Neural progenitor cell (in vitro differentiated cells): ENCODE data around the gene RFK. TPM values are rescaled to one million over a fixed set of nuclear protein-coding genes. Genes with fewer than 3 reads are reported as not detected.

Experiments used
- DNase-seq: peaks from one replicate; pipeline ENCODE4 v3.0.0-alpha.2; 2016; ENCODE audit warnings: low spot score
- H2AFZ ChIP-seq: fragments of 200-600 bp; sonication (generic); replicated peaks from 2 replicates; pipeline ENCODE4 v1.6.1; 2016; ENCODE audit warnings: antibody characterized with exemption
- H3F3A ChIP-seq: fragments of 200-600 bp; sonication (generic); 2 replicates; pipeline ENCODE4 v1.6.1; 2016; ENCODE audit warnings: antibody characterized with exemption, low read depth
- H3K27ac ChIP-seq: fragments of 200-600 bp; sonication (generic); 2 replicates; pipeline ENCODE4 v1.5.1; 2016; ENCODE audit warnings: mild to moderate bottlenecking
- H3K27me3 ChIP-seq: fragments of 200-600 bp; sonication (generic); 2 replicates; pipeline ENCODE4 v1.6.1; 2016; ENCODE audit warnings: mild to moderate bottlenecking, moderate library complexity
- H3K36me3 ChIP-seq: fragments of 200-600 bp; sonication (generic); 2 replicates; pipeline ENCODE4 v1.5.1; 2016
- H3K4me1 ChIP-seq: fragments of 200-600 bp; sonication (generic); 2 replicates; pipeline ENCODE4 v1.6.1; 2016; ENCODE audit warnings: mixed run types
- H3K4me2 ChIP-seq: fragments of 200-600 bp; sonication (generic); 2 replicates; pipeline ENCODE4 v1.6.1; 2016
- H3K4me3 ChIP-seq: fragments of 200-600 bp; sonication (generic); 2 replicates; pipeline ENCODE4 v1.5.1; 2016
- H3K79me2 ChIP-seq: fragments of 200-600 bp; sonication (generic); 2 replicates; pipeline ENCODE4 v1.6.1; 2016; ENCODE audit warnings: low read depth
- H3K9ac ChIP-seq: fragments of 200-600 bp; sonication (generic); 2 replicates; pipeline ENCODE4 v1.6.1; 2016
- H3K9me3 ChIP-seq: fragments of 200-600 bp; sonication (generic); 2 replicates; pipeline ENCODE4 v1.5.1; 2016; ENCODE audit warnings: low read depth
- H4K20me1 ChIP-seq: fragments of 200-600 bp; sonication (generic); 2 replicates; pipeline ENCODE4 v1.6.1; 2016; ENCODE audit warnings: low read depth
- H3K27ac Mint-ChIP-seq: 3 replicates; pipeline ENCODE4 v1.8.0; 2021; ENCODE audit warnings: mixed read lengths
- H3K27me3 Mint-ChIP-seq: 2 replicates; pipeline ENCODE4 v1.8.0; 2022; ENCODE audit warnings: low read depth, mild to moderate bottlenecking, inconsistent platforms, moderate library complexity, mixed read lengths; ENCODE audit not compliant: insufficient read depth
- H3K36me3 Mint-ChIP-seq: 3 replicates; pipeline ENCODE4 v1.8.0; 2021; ENCODE audit warnings: mixed read lengths
- H3K4me1 Mint-ChIP-seq: 3 replicates; pipeline ENCODE4 v1.8.0; 2021; ENCODE audit warnings: mixed read lengths
- H3K4me3 Mint-ChIP-seq: 3 replicates; pipeline ENCODE4 v1.8.0; 2021; ENCODE audit warnings: mild to moderate bottlenecking, moderate library complexity, mixed read lengths
- H3K9me3 Mint-ChIP-seq: 3 replicates; pipeline ENCODE4 v1.8.0; 2020; ENCODE audit warnings: mixed read lengths
- EZH2 ChIP-seq: fragments of 200-600 bp; sonication (generic); IDR thresholded peaks from 2 replicates; pipeline ENCODE4 v1.6.1; 2017; ENCODE audit warnings: antibody characterized with exemption, mild to moderate bottlenecking, moderate library complexity
- EZH2phosphoT487 ChIP-seq: fragments of 200-600 bp; sonication (generic); IDR thresholded peaks from 2 replicates; pipeline ENCODE4 v1.6.1; 2017; ENCODE audit warnings: antibody characterized with exemption
- total RNA-seq: library from RNA; depleted of rRNA; stranded (reverse); fragments of >200 nt; gene quantifications from 2 replicates; pipeline ENCODE4 v1.2.3, GENCODE V29; 2015; ENCODE audit warnings: low replicate concordance
- TF ChIP-seq, protein P1 (sequence below): fragments of 200-600 bp; sonication (generic); IDR thresholded peaks from 2 replicates; pipeline ENCODE4 v1.5.1; 2017; ENCODE audit warnings: antibody characterized with exemption, mild to moderate bottlenecking

The RFK gene
- total RNA-seq, 1 donor from 2014 or later: 24.7 TPM

GRCh38 chr9:76396144-76396543 lies 1.9 kb upstream of the RFK start:
- Histone ChIP-seq H3K9ac (no peak overlapping the region), H3K36me3 (peaks cover 7% of the 10 kb centered on the region), H3K27ac (no peak overlapping the region), H3K79me2 (peaks cover 21% of the 10 kb centered on the region), H3F3A (peaks cover 23% of the 10 kb centered on the region), H3K4me2 (no peak overlapping the region), H4K20me1 (no peaks in the 10 kb centered on the region), H3K9me3 (no peaks in the 10 kb centered on the region), H2AFZ (no peak overlapping the region), H3K27me3 (no peaks in the 10 kb centered on the region), H3K4me3 (no peak overlapping the region), H3K4me1 (no peaks in the 10 kb centered on the region)
- Mint-ChIP-seq H3K27ac (no peak overlapping the region), H3K9me3 (peaks cover 7% of the 10 kb centered on the region), H3K27me3 (peaks cover 7% of the 10 kb centered on the region), H3K36me3 (peaks cover 10% of the 10 kb centered on the region), H3K4me1 (peaks cover 10% of the 10 kb centered on the region), H3K4me3 (no peak overlapping the region)
- TF ChIP-seq EZH2: no peak
- TF ChIP-seq EZH2phosphoT487: no peak
- TF ChIP-seq, protein P1, sequence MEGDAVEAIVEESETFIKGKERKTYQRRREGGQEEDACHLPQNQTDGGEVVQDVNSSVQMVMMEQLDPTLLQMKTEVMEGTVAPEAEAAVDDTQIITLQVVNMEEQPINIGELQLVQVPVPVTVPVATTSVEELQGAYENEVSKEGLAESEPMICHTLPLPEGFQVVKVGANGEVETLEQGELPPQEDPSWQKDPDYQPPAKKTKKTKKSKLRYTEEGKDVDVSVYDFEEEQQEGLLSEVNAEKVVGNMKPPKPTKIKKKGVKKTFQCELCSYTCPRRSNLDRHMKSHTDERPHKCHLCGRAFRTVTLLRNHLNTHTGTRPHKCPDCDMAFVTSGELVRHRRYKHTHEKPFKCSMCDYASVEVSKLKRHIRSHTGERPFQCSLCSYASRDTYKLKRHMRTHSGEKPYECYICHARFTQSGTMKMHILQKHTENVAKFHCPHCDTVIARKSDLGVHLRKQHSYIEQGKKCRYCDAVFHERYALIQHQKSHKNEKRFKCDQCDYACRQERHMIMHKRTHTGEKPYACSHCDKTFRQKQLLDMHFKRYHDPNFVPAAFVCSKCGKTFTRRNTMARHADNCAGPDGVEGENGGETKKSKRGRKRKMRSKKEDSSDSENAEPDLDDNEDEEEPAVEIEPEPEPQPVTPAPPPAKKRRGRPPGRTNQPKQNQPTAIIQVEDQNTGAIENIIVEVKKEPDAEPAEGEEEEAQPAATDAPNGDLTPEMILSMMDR: no peak
- no peak for DNase-seq

DNA sequence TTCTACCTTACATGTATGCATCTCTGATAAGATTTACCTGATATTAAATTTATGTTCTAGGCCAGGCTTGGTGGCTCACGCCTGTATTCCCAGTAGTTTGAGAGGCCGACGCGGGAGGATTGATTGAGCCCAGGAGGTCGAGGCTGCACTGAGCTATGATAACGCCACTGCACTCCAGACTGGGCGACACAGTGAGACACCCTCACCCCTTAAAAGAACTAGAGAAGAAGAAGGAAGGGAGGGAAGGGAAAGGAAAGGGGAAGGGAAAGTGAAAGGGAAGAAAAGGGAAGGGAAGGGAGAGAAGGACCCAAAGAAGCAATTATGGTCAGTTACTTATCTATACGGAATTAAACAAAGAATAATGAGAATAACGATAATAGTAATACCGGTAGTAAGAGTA lies 1.2 kb upstream of the RFK start:
- Histone ChIP-seq H3K27ac (no peak overlapping the region), H3F3A (peaks cover 23% of the 10 kb centered on the region), H4K20me1 (no peaks in the 10 kb centered on the region), H3K4me1 (no peaks in the 10 kb centered on the region), H3K9ac (no peak overlapping the region), H2AFZ (no peak overlapping the region), H3K27me3 (no peaks in the 10 kb centered on the region), H3K79me2 (peaks cover 29% of the 10 kb centered on the region), H3K4me3 (peak overlapping the region; percentile 64), H3K4me2 (peak overlapping the region; percentile 92), H3K36me3 (peaks cover 7% of the 10 kb centered on the region), H3K9me3 (no peaks in the 10 kb centered on the region)
- peak overlapping the region; percentile 37 for H3K27ac Mint-ChIP-seq
- TF ChIP-seq EZH2phosphoT487: no peak
- TF ChIP-seq EZH2: no peak
- TF ChIP-seq, protein P1: no peak
- peak overlapping the region; percentile 96 for H3K4me3 Mint-ChIP-seq
- peaks cover 13% of the 10 kb centered on the region for H3K36me3 Mint-ChIP-seq
- H3K4me1 Mint-ChIP-seq: peaks cover 10% of the 10 kb centered on the region
- peaks cover 7% of the 10 kb centered on the region for H3K9me3 Mint-ChIP-seq
- H3K27me3 Mint-ChIP-seq: peaks cover 6% of the 10 kb centered on the region
- DNase-seq: no peak

GRCh38 chr9:76394960-76395252 lies 680 bp upstream of the RFK start:
- Histone ChIP-seq H3K9ac (peak overlapping the region; percentile 38), H3K36me3 (peaks cover 7% of the 10 kb centered on the region), H4K20me1 (no peaks in the 10 kb centered on the region), H3K4me1 (no peaks in the 10 kb centered on the region), H3K9me3 (no peaks in the 10 kb centered on the region), H3K4me2 (peak overlapping the region; percentile 92), H3F3A (peaks cover 23% of the 10 kb centered on the region), H3K27ac (peak overlapping the region; percentile 69), H2AFZ (peak overlapping the region; percentile 89), H3K79me2 (peaks cover 34% of the 10 kb centered on the region), H3K27me3 (no peaks in the 10 kb centered on the region), H3K4me3 (peak overlapping the region; percentile 64)
- no peak for TF ChIP-seq EZH2
- TF ChIP-seq, protein P1: no peak
- TF ChIP-seq EZH2phosphoT487: no peak
- H3K4me1 Mint-ChIP-seq: peaks cover 10% of the 10 kb centered on the region
- H3K9me3 Mint-ChIP-seq: peaks cover 7% of the 10 kb centered on the region
- H3K4me3 Mint-ChIP-seq: peak overlapping the region; percentile 96
- peaks cover 5% of the 10 kb centered on the region for H3K27me3 Mint-ChIP-seq
- H3K27ac Mint-ChIP-seq: peak overlapping the region; percentile 95
- H3K36me3 Mint-ChIP-seq: peaks cover 13% of the 10 kb centered on the region
- peak; percentile 66 for DNase-seq

GRCh38 chr9:76390656-76391055 lies 3.6 kb downstream of the RFK start:
- H3K36me3 ChIP-seq: peaks cover 18% of the 10 kb centered on the region
- Mint-ChIP-seq H3K27me3 (peaks cover 3% of the 10 kb centered on the region), H3K4me1 (peaks cover 10% of the 10 kb centered on the region), H3K4me3 (no peak overlapping the region), H3K9me3 (peaks cover 7% of the 10 kb centered on the region), H3K36me3 (peaks cover 16% of the 10 kb centered on the region), H3K27ac (no peak overlapping the region)
- H3K27me3 ChIP-seq: no peaks in the 10 kb centered on the region
- H3F3A ChIP-seq: peaks cover 22% of the 10 kb centered on the region
- H2AFZ ChIP-seq: no peak overlapping the region
- no peaks in the 10 kb centered on the region for H3K4me1 ChIP-seq
- peaks cover 39% of the 10 kb centered on the region for H3K79me2 ChIP-seq
- no peak overlapping the region for H3K27ac ChIP-seq
- H3K9ac ChIP-seq: no peak overlapping the region
- no peak for TF ChIP-seq EZH2
- no peak for TF ChIP-seq EZH2phosphoT487
- TF ChIP-seq, protein P1: no peak
- no peaks in the 10 kb centered on the region for H4K20me1 ChIP-seq
- no peak overlapping the region for H3K4me3 ChIP-seq
- no peak overlapping the region for H3K4me2 ChIP-seq
- H3K9me3 ChIP-seq: no peaks in the 10 kb centered on the region
- no peak for DNase-seq
